Liver (tissue), 9 donors: Measurements from ENCODE around the gene FRAS1. TPM values are rescaled to one million over a fixed set of nuclear protein-coding genes. Genes with fewer than 3 reads are reported as not detected.

Experiments
- DNase-seq: peaks from one replicate; pipeline ENCODE4 v3.0.0-alpha.2; 2017; ENCODE audit warnings: low spot score
- H3K27ac ChIP-seq, 2 donors: one replicate each; pipeline ENCODE4 v1.7.0; 2013; ENCODE audit warnings: inconsistent platforms in 2 of 2, low read length in 2 of 2, control low read depth in 1 of 2, low read depth in 1 of 2, mild to moderate bottlenecking in 1 of 2
- H3K27me3 ChIP-seq, 4 donors: one replicate each; pipeline versions ENCODE4 v1.6.1 to v1.7.0; 2013; ENCODE audit warnings: low read length in 3 of 4, inconsistent platforms in 1 of 4, mild to moderate bottlenecking in 1 of 4, moderate library complexity in 1 of 4; ENCODE audit not compliant: control insufficient read depth in 4 of 4, insufficient read depth in 4 of 4
- H3K36me3 ChIP-seq, 4 donors: one replicate each; pipeline versions ENCODE4 v1.6.1 to v1.7.0; 2013; ENCODE audit warnings: low read length in 3 of 4, mild to moderate bottlenecking in 3 of 4, low read depth in 1 of 4, moderate library complexity in 1 of 4; ENCODE audit not compliant: control insufficient read depth in 4 of 4, insufficient read depth in 3 of 4
- H3K4me1 ChIP-seq, 4 donors: one replicate each; pipeline versions ENCODE4 v1.6.1 to v1.7.0; 2013; ENCODE audit warnings: low read length in 3 of 4, mild to moderate bottlenecking in 3 of 4, moderate library complexity in 1 of 4; ENCODE audit not compliant: control insufficient read depth in 4 of 4, insufficient read depth in 4 of 4
- H3K4me3 ChIP-seq, 3 donors: one replicate each; pipeline versions ENCODE4 v1.6.1 to v1.7.0; 2013; ENCODE audit warnings: low read length in 3 of 3, control low read depth in 1 of 3, low read depth in 1 of 3, mild to moderate bottlenecking in 1 of 3
- H3K9ac ChIP-seq, 2 donors: one replicate each; pipeline ENCODE4 v1.7.0; 2013; ENCODE audit warnings: low read length in 2 of 2, mild to moderate bottlenecking in 2 of 2, moderate library complexity in 2 of 2, control low read depth in 1 of 2, low read depth in 1 of 2
- H3K9me3 ChIP-seq, 4 donors: one replicate each; pipeline versions ENCODE4 v1.6.1 to v1.7.0; 2013; ENCODE audit warnings: low read length in 3 of 4; ENCODE audit not compliant: control insufficient read depth in 4 of 4
- EGR1 ChIP-seq, 2 donors: IDR thresholded peaks; 2 replicates each; pipeline ENCODE4 v1.6.1; 2016 to 2018; ENCODE audit warnings: antibody characterized with exemption in 2 of 2, low read depth in 2 of 2
- FOXA1 ChIP-seq: IDR thresholded peaks from 2 replicates; pipeline ENCODE4 v1.6.1; 2016; ENCODE audit warnings: antibody characterized with exemption
- GABPA ChIP-seq, 2 donors: IDR thresholded peaks in 1 of 2; conservative IDR thresholded peaks in 1 of 2; 2 replicates each; pipeline ENCODE4 v1.6.1; 2016; ENCODE audit warnings: antibody characterized with exemption in 2 of 2, mild to moderate bottlenecking in 1 of 2, moderate library complexity in 1 of 2
- HNF4G ChIP-seq: IDR thresholded peaks from 2 replicates; pipeline ENCODE4 v1.6.1; 2016; ENCODE audit warnings: antibody characterized with exemption
- MAX ChIP-seq: IDR thresholded peaks from 2 replicates; pipeline ENCODE4 v1.6.1; 2016; ENCODE audit warnings: antibody characterized with exemption
- NR2F2 ChIP-seq: IDR thresholded peaks from 2 replicates; pipeline ENCODE4 v1.6.1; 2016; ENCODE audit warnings: antibody characterized with exemption
- RAD21 ChIP-seq, 2 donors: IDR thresholded peaks; 2 replicates each; pipeline ENCODE4 v1.6.1; 2016; ENCODE audit warnings: antibody characterized with exemption in 2 of 2, mild to moderate bottlenecking in 2 of 2
- REST ChIP-seq: IDR thresholded peaks from 2 replicates; pipeline ENCODE4 v1.6.1; 2016; ENCODE audit warnings: antibody characterized with exemption, mild to moderate bottlenecking
- RXRA ChIP-seq, 2 donors: IDR thresholded peaks; 2 replicates each; pipeline ENCODE4 v1.6.1; 2017 to 2018; ENCODE audit warnings: antibody characterized with exemption in 2 of 2, mild to moderate bottlenecking in 1 of 2
- ZBTB33 ChIP-seq: IDR thresholded peaks from 2 replicates; pipeline ENCODE4 v1.6.1; 2016; ENCODE audit warnings: antibody characterized with exemption
- WGBS: extraction: QIAGEN DNeasy Blood & Tissue Kit; methylation state at CpG from one replicate; pipeline ENCODE4 v1.1.7; 2013; 5-methylcytosine and 5-hydroxymethylcytosine counted together
- polyA plus RNA-seq, 2 donors: library from polyadenylated mRNA; stranded (reverse) in 1 of 2; unstranded in 1 of 2; fragments of 200-250 nt in 1 of 2; fragments of >200 nt in 1 of 2; fragmentation: Nextera tagmentation in 1 of 2; extraction: Ambion mirVana in 1 of 2; gene quantifications; one replicate each; pipeline versions ENCODE4 v1.2.1 to v1.2.3, GENCODE V29; 2013 to 2015
- total RNA-seq, 2 donors: library from RNA; depleted of rRNA; stranded (reverse); fragments of >200 nt; gene quantifications; one replicate each; pipeline ENCODE4 v1.2.3, GENCODE V29; 2014
- donor health status: healthy.
- donor health status: healthy.
- donor health status: healthy.
- donor health status: healthy.
- donor health status: healthy.

The FRAS1 gene
- total and polyA plus RNA-seq, 4 donors = 0.08 to 6.0 (median 1.1) TPM

GRCh38 chr4:78347527-78347926 lies 290.4 kb downstream of the FRAS1 start:
- no peak for TF ChIP-seq RXRA (IDR thresholded peaks at IDR 0.05)
- TF ChIP-seq NR2F2 = no peak
- no peak for TF ChIP-seq MAX
- Histone ChIP-seq H3K27me3 (no peaks in the 10 kb centered on the region), H3K27ac (no peak overlapping the region), H3K4me3 (no peak overlapping the region), H3K36me3 (no peaks in the 10 kb centered on the region), H3K9ac (no peak overlapping the region), H3K9me3 (no peaks in the 10 kb centered on the region), H3K4me1 (no peaks in the 10 kb centered on the region)
- WGBS = 84% methylated on average over 3 of the region's 3 CpGs
- DNase-seq = no peak

GRCh38 chr4:78353921-78354320 lies 296.8 kb downstream of the FRAS1 start:
- Histone ChIP-seq H3K4me1 (no peaks in the 10 kb centered on the region), H3K9me3 (no peaks in the 10 kb centered on the region), H3K36me3 (no peaks in the 10 kb centered on the region), H3K27ac (no peak overlapping the region), H3K27me3 (no peaks in the 10 kb centered on the region), H3K9ac (no peak overlapping the region), H3K4me3 (no peak overlapping the region)
- TF ChIP-seq HNF4G (no peak), EGR1 (IDR thresholded peaks at IDR 0.05; ENCODE audit: low read depth in 2 of 2) (no peak), RXRA (IDR thresholded peaks at IDR 0.05) (no peak)
- DNase-seq = no peak
- 89% methylated on average over 5 of the region's 6 CpGs for WGBS

- 71% methylated on average over 4 of the region's 4 CpGs for WGBS
- H3K9me3 ChIP-seq = no peaks in the 10 kb centered on the region
- H3K27ac ChIP-seq = no peak overlapping the region
- no peak for TF ChIP-seq RAD21 (IDR thresholded peaks at IDR 0.05)
- no peak for TF ChIP-seq FOXA1
- no peak for TF ChIP-seq ZBTB33
- TF ChIP-seq GABPA (IDR thresholded peaks at IDR 0.05 in 1 of 2, conservative IDR thresholded peaks at IDR 0.05 in 1 of 2) = no peak
- no peak for TF ChIP-seq REST
- no peak for DNase-seq
- H3K4me1 ChIP-seq = no peaks in the 10 kb centered on the region
- no peak overlapping the region for H3K4me3 ChIP-seq
- no peaks in the 10 kb centered on the region for H3K36me3 ChIP-seq
- no peak overlapping the region for H3K9ac ChIP-seq
- no peaks in the 10 kb centered on the region for H3K27me3 ChIP-seq
Observed at GRCh38 chr4:78354782-78355181, 297.7 kb downstream of the FRAS1 start.
